ENCODE results near the gene TTC9B.
"Not testable (repeated sequence)": the region's sequence is repeated elsewhere in the genome, so short reads cannot be mapped to it uniquely, and the experiment has no call there.

Gene TTC9B

DNA sequence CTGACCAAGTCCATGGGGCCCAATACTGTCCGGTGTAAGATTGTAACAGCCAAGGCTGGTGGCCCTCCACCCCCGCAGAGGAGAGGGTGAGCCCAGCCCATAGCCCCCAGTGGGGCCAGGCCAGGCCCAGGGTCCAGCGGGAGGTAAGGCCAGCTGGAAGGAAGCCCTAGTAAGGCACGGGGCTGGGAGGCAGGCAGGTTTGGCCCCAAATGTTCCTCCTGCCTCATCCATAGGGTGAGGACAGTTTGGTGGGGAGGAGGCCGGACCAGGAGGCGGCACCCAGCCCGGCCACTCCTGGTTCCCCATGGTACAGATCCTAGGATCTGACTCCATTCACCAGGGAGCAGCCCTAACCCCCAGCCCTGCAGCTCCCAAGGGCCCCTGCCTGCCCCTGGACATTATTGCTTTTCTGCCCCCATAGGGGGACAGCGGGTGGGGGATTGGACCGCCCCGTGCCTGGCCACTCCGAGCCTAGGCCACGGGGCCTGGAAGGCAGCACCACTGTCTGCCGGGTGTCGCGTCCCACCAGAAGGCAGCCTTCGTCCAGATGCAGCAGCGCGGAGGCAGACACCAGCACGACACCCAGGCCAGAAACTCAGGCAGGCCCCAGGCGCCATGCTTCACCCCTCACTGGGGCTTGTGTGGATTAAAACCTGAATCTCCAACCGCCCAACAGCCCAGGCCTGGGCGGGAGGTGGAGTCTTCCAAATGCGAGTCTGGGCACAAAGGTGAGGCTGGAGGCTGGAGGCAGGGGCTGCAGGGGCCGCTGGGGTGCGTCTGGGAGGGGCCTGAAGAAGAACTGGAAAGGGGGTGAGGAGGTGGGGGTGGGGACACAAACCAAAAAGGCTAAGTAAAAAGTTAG, 15.0 kb upstream of the TTC9B start:
- no peak for DNase-seq (ENCODE audit: low spot score)

DNA sequence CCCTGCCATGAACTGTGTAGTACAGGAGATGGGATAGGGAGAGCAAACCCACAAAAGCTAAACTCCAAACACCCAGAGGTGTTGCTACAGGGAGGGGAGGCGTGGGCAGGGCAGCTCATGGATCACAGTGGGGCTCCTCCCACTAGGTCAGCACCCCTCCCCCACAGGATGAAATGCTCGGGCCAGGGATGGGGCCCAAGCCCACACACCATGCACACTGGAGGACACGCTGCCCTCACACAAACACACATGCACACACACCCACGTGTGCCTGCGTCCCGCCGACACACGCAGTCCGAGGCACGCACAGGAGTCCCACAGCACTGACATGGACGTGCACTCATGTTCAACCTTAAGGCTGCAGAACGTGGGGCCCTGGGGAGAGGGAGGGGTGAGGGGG, 14.3 kb upstream of the TTC9B start:
- no peak for DNase-seq (ENCODE audit: low spot score)

DNA sequence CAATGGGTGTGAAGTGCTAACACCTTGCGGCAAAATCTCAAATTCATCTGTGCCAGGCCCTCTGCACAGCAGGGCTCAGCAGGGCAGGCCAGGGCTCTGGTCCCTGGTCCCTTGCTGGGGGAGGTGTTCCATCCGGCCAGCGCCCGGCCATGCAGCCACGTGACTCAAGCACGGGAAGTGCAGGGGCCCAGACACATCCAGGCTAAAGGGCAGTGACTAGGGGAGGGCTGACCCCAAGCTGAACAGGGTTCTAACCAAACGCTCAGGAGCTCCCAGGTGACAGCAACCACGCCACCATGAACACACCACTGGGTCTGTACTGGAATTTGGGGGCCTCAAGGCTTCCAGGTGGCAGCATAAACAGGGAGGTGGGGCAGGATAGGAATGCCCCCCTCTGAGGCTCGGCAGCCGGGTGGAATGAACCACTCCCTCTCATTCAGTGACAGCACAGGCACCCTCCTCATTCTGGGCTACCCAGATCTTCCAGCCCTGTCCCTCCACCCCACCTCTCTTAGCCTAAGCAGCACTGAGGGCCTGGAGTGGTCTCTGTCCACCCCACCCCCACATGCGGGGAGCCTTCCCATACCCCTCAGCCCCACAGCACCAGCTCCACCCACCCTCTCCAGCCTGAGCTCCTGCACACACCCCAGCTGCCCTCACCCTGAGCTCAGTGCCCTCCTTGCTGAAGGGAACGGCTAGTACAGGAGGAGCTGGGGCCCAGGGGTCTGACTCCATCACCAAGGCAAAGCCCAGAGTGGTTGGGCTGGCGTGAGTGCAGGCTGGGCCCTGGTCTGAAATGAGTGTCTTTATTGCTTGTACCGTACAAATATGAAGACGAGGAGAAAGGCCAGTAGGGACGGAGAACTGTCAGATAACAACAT, 13.6 kb upstream of the TTC9B start:
- DNase-seq (ENCODE audit: low spot score), result peak; percentile 52

GRCh38 chr19:40231057-40231456, 12.9 kb upstream of the TTC9B start:
- no peak for DNase-seq (ENCODE audit: low spot score)

GRCh38 chr19:40229926-40230417, 11.8 kb upstream of the TTC9B start:
- DNase-seq (ENCODE audit: low spot score), result no peak

DNA sequence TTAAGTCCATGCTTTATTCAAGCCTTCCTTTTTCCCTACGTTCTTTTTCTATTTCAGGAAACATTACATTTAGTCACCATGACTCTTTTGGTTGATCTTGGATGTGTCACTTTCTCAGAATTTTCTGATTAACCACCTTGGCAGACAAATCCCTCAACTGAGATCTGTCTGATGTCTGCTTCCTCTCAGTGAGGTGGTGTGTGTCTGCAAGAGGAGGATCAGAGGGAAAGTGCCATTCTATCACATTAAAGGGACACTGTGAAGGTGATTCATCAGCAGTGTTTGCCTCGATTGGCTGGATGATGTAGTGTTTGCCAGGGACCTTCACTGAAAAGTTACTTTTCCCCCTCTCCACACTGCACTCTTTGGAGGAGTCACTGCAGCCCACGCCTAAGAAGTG, 11.3 kb upstream of the TTC9B start:
- no peak for DNase-seq (ENCODE audit: low spot score)

- no peak for DNase-seq (ENCODE audit: low spot score)
Measured at GRCh38 chr19:40228863-40229262, 10.7 kb upstream of the TTC9B start.

DNA sequence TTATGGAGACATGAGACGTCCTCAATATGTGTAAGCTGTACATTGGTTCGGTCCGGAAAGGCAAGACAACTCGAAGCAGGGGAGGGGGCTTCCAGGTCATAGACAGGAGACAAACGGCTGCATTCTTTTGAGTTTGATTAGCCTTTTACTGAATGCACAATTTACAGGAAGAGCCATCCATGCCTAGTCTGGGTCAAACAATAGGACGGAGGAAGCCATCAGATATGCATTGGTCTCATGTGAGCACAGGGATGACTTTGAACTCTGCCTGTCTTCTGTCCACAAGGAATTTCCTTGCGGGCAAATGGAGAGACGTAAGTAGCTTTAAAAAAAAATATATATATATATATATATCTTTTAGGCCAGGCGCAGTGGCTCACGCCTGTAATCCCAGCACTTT, 10.2 kb upstream of the TTC9B start:
- no peak for DNase-seq (ENCODE audit: low spot score)

GRCh38 chr19:40225440-40226305, 7.5 kb upstream of the TTC9B start:
- no peak for DNase-seq (ENCODE audit: low spot score)

- DNase-seq (ENCODE audit: low spot score), result no peak
Measured at GRCh38 chr19:40224342-40225150, 6.4 kb upstream of the TTC9B start.

DNA sequence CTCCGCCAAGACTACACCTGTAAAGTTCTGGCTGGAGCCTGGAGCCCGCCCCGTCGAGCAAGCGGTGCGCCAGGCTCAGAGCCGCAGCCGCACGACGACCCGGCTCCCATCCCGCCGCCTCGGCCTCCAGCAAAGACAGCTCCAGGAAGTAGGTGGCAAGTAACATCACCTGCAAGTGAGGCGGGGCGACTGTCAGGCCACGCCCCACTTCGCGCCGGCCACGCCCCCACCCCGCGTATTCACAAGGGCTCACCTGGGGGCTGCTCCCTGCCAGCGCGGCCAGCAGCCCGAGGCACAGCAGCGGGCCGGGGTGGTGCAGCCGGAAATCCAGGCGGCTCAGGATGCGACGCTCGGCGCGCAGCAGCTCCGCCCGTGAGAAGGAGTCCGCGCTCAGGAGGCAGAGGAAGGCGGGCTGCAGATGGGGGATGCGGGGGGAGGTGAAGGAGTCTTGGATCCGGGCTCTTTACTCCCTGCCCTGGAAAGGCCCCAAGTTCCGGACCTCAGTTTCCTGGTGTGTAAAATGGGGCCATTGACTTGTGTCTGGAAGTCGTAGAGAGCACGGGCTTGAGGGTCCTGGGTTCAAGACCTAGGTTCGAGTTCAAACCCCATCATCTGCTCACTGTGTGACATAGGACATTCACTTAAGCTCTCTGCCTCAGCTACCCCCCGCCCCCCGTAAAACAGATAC, 5.1 kb upstream of the TTC9B start:
- DNase-seq (ENCODE audit: low spot score), result no peak

DNA sequence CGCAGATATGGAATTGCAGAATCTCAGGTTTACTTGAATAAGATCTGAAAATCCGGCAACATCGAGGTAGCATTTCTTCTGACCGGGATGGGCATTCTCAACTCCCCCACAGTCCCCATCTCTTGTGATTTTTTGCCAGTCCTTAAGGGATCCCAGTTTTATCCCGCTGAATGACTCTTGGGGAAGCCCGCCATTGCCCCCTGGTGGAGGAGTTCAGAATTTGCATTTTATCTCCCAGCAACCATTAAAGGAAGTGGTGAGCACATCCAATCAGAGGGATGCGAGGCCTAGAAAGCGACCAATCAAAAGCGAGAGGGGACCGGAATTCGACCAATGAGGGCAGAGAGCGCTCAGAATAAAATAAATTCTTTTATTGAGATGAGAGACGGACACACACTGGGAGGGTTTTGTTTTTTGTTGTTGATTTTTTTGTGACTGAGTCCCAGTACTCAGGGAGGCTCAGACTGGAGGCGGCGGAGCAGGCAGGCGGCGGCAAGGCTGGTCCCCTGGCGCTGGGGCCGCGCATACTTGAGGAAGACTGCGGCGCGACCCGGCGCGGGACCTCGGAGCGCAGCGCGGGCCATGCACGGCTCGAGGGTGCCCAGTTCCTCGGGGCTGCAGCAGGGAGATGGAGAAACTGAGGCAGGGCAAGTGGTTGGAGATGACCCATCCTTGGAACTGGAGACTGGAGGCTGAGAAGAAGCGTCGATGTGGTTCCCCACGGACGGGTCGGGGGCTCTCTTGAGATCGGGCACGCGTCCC, 3.9 kb upstream of the TTC9B start:
- DNase-seq (ENCODE audit: low spot score), result peak; percentile 79

DNA sequence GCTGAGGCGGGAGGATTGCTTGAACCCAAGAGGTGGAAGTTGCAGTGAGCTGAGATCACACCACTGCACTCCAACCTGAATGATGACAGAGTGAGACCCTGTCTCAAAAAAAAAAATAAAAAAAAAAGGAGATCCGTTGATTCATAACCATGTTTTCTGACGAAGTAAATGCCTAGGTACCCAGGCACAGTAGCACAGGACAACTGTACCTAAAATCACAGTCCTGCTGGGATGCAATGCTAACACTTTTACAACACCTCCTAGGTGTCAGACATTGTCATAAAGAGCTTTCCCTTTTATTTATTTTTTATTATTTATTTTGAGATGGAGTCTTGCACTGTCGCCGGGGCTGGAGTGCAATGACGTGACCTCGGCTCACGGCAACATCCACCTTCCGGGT, 2.5 kb upstream of the TTC9B start:
- no peak for DNase-seq (ENCODE audit: low spot score)

GRCh38 chr19:40219721-40220276, 1.6 kb upstream of the TTC9B start:
- peak; percentile 66 for DNase-seq (ENCODE audit: low spot score)

DNA sequence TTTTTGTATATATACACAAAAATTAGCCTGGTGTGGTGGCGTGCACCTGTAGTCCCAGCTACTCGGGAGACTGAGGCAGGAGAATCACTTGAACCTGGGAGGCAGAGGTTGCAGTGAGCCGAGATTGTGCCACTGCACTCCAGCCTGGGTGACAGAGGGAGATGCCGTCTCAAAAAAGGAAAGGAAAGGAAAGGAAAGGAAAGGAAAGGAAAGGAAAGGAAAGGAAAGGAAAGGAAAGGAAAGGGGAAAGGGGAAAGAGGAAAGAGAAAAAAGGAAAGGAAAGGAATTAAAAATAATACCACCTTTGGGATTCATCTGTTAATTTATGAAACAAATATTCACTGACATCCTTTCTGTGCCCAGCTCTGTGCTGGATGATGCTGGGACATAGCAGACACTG, 845 bp upstream of the TTC9B start:
- DNase-seq (ENCODE audit: low spot score), result not testable (repeated sequence)

- peak; percentile 67 for DNase-seq (ENCODE audit: low spot score)
Measured at GRCh38 chr19:40217027-40217810, 965 bp downstream of the TTC9B start.

- no peak for DNase-seq (ENCODE audit: low spot score)
Measured at GRCh38 chr19:40216777-40217026, 1.5 kb downstream of the TTC9B start.

- no peak for DNase-seq (ENCODE audit: low spot score)
Measured at GRCh38 chr19:40216013-40216776, 2.0 kb downstream of the TTC9B start.
